GM18907 (cell line): ENCODE data around the gene NOB1.
"Not testable (repeated sequence)": the region's sequence is repeated elsewhere in the genome, so short reads cannot be mapped to it uniquely, and the experiment has no call there.

Experiments used
- ATAC-seq: cut with Tn5 transposase; IDR thresholded peaks from one replicate; pipeline ENCODE4 v1.9.1; 2021; ENCODE audit warnings: mild to moderate bottlenecking, moderate library complexity; ENCODE audit not compliant: unreplicated experiment

The NOB1 gene

GRCh38 chr16:69761983-69762813 lies 7.5 kb upstream of the NOB1 start, which contains the start of gene WWP2:
TSS of gene WWP2 (plus strand) at chr16:69762332. CDS start at chr16:69787011, 24,679 bp downstream.
- ATAC-seq, result peak; percentile 64

- ATAC-seq, result not testable (repeated sequence)
These were observed 2.6 kb upstream of the NOB1 start for GRCh38 chr16:69757375-69757774.

DNA sequence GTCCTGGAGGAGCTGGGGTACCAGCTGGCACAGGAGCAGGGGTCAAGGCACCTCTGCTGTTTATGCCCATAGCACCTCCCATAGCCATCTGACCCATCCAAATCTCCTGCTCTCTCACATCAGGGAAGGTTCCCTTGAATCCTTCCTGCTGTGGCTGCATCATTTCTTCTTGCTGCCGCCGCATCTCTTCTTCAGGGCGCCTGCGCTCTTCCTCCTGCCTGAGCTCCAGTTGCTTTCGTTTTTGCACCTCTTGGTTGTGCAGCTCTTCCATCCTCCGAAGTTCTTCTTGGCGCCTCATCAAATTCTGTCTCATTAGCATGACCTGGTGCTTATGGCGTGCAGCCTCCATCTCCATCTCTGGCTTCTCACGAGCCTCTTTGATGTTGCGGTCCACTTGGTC lies 2.0 kb upstream of the NOB1 start:
- ATAC-seq, result no peak

DNA sequence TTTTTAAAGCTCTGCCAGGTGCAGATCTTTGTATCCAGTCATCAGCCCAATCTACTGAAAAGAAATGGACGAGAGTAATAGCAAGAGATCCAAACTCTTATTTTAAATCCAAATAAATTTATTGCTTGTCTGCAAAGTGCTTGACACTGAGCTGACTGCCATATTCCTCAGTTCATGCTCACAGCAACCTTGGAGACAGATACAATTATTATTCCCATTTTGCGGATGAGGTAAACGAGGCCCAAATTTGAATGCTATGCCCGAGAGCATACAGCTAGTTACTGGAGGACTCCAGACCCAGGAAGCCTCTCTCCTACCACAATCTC lies 620 bp downstream of the NOB1 start:
- ATAC-seq, result no peak

- no peak for ATAC-seq
These were observed 5.9 kb downstream of the NOB1 start for GRCh38 chr16:69748694-69749345.

DNA sequence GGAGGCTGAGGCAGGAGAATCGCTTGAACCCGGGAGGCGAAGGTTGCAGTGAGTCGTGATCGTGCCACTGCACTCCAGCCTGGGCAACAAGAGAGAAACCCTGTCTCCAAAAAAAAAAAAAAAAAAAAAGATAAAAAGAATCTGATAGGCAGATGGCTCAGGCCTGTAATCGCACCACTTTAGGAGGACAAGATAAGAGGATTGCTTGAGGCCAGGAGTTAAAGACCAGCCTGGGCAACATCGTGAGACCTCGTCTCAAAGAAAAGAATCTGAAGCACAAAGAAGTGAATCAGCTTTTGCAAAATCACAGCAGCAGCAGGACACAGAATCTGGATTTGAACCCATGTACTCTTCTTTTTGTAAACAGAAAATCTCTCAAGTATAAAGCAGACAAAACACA lies 7.6 kb downstream of the NOB1 start:
- no peak for ATAC-seq

DNA sequence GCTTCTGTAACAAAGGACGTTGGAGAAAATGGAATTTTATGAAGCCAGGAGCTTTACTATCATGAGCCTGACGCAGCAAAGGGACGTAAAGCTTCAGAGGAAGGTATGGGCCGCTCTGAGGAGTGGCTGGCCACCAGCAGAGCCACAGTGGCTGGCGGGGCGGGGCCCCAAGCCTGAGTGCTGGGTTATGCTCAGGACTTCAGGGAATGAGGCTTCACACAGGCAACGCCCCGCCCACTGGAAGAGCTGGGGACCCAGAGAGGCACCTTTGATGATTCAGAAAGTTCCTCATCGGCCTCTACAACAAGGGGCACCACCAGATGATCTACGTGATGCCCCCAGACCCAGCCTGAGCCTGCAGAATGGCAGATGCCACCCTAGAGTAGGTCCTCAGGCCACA lies 8.8 kb downstream of the NOB1 start:
- no peak for ATAC-seq

GRCh38 chr16:69745232-69745612 lies 9.5 kb downstream of the NOB1 start:
- no peak for ATAC-seq

DNA sequence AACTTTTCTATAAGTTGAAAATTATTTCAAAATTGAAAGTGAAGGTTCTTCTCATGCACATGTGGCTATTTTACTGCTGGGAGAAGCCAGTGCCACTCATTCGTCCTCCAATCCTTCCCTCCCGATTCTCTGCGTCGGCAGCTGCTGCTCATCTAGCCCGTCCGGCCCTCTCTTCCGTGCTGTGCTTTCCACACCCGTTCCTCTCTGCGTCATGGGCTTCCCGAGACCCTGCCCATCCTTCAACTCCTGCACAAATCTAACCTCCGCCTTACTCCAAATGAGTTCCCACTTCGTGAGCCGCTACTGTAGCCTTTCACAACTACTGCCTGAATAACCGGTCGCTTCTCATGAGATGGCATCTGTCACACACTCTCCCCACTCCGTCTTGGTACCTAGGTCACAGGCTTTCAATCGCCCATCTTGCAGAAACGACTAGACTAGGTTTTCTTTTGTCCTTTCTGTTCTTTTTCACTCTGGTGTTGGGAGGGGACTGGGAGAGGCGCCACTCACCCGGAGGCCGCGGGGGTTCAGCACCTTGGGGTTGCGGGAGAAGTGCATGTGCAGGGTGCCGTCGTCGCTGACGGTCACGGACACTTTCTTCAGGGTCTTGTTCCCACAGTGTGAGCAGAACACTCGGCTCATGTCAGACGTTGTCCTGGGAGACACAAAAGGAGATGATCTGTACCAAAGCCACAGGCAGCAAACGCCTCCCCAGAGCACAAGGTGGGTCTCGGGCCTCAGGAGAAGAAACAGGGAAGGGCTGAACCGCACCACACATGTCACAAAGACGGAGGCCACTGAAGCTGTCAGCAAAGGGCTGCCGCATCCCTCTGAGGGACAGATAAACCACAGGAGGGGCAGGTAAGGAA lies 10.1 kb downstream of the NOB1 start:
- no peak for ATAC-seq

DNA sequence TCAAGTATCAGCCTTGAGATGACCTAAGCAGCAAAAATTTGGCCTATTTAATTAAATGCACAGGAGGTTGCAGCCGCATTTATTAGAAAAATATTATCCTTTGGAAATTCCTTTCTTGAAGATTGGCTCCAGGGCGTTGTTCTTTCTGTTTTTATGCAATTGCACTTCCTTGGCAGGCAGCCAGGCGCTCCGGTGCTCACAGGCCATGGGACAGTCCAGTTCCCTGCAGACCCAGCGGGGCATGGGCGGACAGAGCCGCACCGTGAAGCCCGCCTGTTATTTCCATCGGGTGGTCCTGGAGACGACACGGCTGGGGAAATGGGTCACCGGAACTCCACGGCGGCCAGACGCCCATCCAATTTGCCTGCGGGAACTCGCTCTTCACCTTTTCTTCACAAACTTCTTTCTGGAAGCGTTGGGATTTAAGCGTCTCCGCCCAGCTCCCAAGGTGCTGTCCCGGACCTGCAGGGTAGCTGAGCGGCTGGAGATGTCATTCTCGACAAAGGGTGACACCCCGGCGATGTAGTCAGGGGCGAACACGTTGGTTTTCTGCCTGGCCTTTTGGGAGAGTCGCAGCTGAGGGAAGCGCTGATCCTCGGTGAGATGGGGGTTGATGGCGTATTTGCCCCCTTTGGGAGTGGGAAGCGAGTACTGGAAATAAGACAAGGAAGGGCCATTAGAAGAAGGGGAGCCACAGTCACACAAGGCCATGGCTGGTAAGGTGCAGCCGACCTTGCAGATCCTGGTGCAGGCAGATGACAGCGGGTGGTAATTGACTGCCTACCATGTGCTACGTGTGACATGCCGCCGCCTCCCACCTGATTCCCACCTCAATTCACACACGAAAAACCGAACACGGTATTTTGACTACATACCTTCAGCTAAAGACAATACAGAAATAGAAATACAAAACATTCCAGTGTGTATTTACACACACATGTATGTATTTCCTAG lies 12.5 kb downstream of the NOB1 start:
- ATAC-seq, result no peak

GRCh38 chr16:69741519-69741918 lies 13.2 kb downstream of the NOB1 start:
- ATAC-seq, result no peak

DNA sequence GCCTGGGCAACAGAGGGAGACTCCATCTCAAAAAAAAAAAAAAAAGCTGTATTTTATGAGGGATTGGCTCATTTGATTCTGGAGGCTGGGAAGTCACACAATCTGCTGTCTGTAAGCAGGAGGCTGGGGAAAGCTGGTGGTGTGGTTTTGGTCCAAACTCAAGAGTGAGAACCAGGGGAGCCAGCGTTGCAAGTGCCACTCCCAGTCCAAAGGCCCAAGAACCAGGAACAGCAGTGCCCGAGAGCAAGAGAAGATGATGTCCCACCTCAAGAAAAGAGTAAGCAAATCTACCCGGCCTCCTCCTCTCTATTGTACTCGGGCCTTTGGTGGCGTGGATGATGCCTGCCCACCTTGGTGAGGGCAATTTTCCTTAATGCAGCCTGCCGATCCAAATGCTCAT lies 22.6 kb downstream of the NOB1 start:
- no peak for ATAC-seq

GRCh38 chr16:69731280-69731679 lies 23.4 kb downstream of the NOB1 start:
- ATAC-seq, result not testable (repeated sequence)

DNA sequence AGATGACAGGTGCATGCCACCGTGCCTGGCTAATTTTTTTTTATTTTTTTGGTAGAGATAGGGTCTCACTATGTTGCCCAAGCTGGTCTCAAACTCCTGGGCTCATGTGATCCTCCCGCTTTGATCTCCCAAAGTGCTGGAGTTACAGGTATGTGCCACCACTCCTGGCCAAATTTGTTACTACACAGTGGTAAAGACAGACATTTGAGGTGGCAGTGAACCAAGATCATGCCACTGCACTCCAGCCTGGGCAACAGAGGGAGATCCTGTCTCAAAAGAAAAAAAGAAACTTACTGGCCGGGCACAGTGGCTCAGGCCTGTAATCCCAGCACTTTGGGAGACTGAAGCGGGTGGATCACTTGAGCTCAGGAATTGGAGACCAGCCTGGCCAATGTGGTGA lies 25.7 kb downstream of the NOB1 start:
- not testable (repeated sequence) for ATAC-seq

DNA sequence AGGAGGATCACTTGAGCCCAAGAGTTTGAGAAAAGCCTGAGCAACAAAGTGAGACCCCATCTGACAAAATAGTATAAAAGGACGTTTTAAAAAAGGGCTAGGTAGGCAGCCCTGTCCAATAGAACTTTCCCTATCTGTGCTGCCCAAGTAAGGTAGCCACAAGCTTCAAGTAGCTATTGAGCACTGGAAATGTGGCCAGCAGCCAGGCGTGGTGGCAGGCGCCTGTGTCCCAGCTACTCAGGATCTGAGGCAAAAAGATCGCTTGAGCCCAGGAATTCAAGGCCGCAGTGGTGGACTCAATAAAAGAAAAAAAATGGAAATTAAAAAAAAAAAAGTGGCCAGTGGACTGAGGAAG lies 26.8 kb downstream of the NOB1 start:
- ATAC-seq, result no peak

DNA sequence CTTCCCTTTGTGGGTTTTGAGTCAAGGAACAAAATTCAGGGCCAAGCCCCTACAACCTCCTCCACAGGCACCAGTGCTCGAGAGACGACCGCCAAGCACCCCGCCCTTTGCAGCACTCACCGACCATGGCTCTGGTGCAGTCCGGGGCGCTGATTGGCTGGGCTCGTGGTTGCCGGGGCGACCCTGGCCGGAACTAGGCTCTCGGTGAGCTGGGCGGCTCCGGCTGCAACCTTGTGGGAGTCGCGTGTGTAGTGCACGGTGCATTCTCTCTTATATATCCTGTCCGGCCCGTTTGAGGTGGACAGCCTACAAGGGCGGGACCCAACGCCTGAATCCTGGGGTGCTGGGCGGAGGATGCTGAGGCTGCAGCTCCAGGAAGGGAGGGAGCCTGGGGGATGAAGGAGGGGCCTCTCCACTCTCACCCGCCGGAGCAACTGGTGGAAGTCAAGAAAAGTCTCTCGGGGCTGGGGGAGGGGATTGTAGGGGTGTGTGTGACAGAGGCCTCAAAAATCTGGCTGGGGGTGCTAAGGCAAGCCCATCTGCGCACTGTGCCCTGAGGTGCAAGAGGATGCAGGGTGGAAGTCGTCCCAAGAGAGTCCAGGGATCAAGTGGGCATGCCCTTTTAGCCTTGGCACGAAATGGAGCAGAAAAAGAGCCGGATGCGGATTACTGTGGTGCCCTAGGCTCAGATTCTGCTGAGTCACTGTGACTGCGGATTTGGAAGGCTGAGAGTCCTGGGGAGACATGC lies 28.2 kb downstream of the NOB1 start, which contains the start of gene NQO1:
Gene NQO1, minus strand, starts transcription at position 248 of the 748 bp plus-strand sequence. Its CDS starts 121 bp downstream, at position 127.
- ATAC-seq, result peak; percentile 97

GRCh38 chr16:69725480-69726312 lies 29.0 kb downstream of the NOB1 start:
- ATAC-seq, result no peak

DNA sequence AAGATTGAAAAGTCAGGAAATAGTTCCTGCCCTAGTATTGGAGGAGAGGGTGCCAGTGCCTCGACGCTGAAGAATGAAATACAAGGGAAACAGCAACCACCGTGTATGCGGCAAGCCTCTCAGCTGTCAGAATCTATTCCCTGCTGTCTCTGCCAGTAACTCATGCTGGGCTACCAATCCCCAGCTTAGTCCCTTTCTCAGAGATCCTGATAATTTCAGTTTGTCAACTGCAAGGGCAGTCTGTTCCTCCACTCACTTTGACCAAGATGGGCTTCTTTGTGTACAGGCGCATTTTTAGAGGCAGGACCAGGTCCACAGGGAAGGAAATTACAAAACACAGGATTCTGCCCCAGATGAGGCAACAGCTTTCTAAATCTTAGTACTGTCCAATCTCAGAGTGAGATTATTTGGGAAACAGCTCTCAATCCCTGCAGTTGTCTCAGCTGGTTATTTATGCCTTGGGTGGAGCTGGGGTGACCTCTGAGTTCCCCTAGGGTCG lies 29.7 kb downstream of the NOB1 start:
- ATAC-seq, result no peak
